Measurements from ENCODE around the gene PTGER1. TPM values are rescaled to one million over a fixed set of nuclear protein-coding genes. Genes with fewer than 3 reads are reported as not detected.
A peak's percentile ranks its signal among the peaks of the same experiment; 100 is the strongest.

The PTGER1 gene
- total and polyA plus RNA-seq, 2 of the 13 experiments (the other 11 are each of a cell fraction or from before 2014, with no cell fraction given), result 0.13 TPM; not detected in 1

DNA sequence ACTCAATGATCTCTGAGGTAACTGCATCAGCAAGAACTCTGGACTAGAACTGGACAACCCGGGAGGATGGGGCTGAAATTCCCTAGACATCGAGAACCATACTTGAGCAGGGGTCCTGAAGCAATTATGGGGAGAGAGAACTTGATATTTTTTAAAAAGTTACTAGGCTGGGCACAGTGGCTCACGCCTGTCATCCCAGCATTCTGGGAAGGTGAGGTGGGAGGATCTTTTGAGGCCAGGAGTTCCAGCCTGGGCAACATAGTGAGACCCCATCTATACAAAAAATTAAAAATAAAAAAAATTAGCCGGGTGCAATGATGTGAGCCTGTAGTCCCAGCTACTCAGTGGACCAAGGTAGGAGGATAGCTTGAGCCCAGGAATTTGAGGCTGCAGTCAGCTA, 45.4 kb upstream of the PTGER1 start:
- Histone ChIP-seq H3K27ac (ENCODE audit: extremely low read length, insufficient read depth, low read length) (peak overlapping the region; percentile 97), H3K9ac (ENCODE audit: insufficient read depth, low read depth, low read length) (peak overlapping the region; percentile 70), H3K4me3 (replicated peaks in 1 of 3; ENCODE audit: insufficient read depth in 1 of 3, low read depth in 2 of 3, low read length in 3 of 3) (no peak overlapping the region), H2AFZ (ENCODE audit: low read length) (no peak overlapping the region), H3K27me3 (ENCODE audit: control insufficient read depth in 1 of 2, insufficient read depth in 2 of 2, low read length in 2 of 2) (no peaks in the 10 kb centered on the region; a peak in 1 of 5 replicates), H3K4me2 (ENCODE audit: low read depth, low read length) (peak overlapping the region; percentile 75), H3K4me1 (ENCODE audit: insufficient read depth, low read length) (peaks cover 54% of the 10 kb centered on the region), H3K9me3 (ENCODE audit: low read length) (no peaks in the 10 kb centered on the region), H4K20me1 (ENCODE audit: insufficient read depth, low read length) (peaks cover 20% of the 10 kb centered on the region), H3K36me3 (replicated peaks in 1 of 2; ENCODE audit: control insufficient read depth in 1 of 2, insufficient read depth in 2 of 2, low read length in 2 of 2) (peaks cover 5 to 11% of the 10 kb centered on the region in 2 experiments; a peak in 4 of 5 replicates), H3K79me2 (ENCODE audit: insufficient read depth, low read length) (peaks cover 25% of the 10 kb centered on the region)
- intact Hi-C loops (cut with micrococcal nuclease; ENCODE audit: unreplicated experiment), result loop anchor here (1.0 kb wide), 1 partner anchor 9 kb away; the partner anchor contains the start of gene TECR
- FAIRE-seq, result no peak
- WGBS (ENCODE audit: low lambda C conversion rate), result 58% methylated on average over 4 of the region's 4 CpGs
- DNase-seq (ENCODE audit: low spot score), result no peak
- CTCF ChIA-PET (ENCODE audit: low intra/inter-chr PET ratio, low total read pairs), result no interaction called here
- POLR2A ChIA-PET, result interaction anchor here (0.9 to 5.8 kb wide), 9 partner anchors 8 to 51 kb away, joined by 5 to 123 read pairs (median 11); partner anchors contain the start of genes GIPC1, NDUFB7 and TECR
- TF ChIP-seq ZNF121 (CRISPR knock-in tag; IDR thresholded peaks at IDR 0.05), result peak; percentile 90
- no peak for TF ChIP-seq PHF20 (CRISPR knock-in tag; IDR thresholded peaks at IDR 0.05)
- no peak for TF ChIP-seq GMEB1 (CRISPR knock-in tag; IDR thresholded peaks at IDR 0.05; ENCODE audit: borderline replicate concordance)
- TF ChIP-seq CHD4 (IDR thresholded peaks at IDR 0.05; ENCODE audit: borderline replicate concordance, low read length), result 0 out of 2 replicates have a peak, but pooled peaks have one; percentile 48
- TF ChIP-seq ZNF761 (CRISPR knock-in tag; conservative IDR thresholded peaks at IDR 0.05), result no peak
- TF ChIP-seq PCBP2 (optimal IDR thresholded peaks at IDR 0.05; ENCODE audit: low read depth, low read length, poor library complexity, severe bottlenecking), result no peak
- 0 out of 2 replicates have a peak, but pooled peaks have one; percentile 2 for TF ChIP-seq KDM3A (CRISPR knock-in tag; IDR thresholded peaks at IDR 0.05; ENCODE audit: low read depth)
- no peak for TF ChIP-seq PAF1 (CRISPR knock-in tag; IDR thresholded peaks at IDR 0.05)
- no peak for TF ChIP-seq ZNF256 (CRISPR knock-in tag; conservative IDR thresholded peaks at IDR 0.05)
- TF ChIP-seq, protein P1, sequence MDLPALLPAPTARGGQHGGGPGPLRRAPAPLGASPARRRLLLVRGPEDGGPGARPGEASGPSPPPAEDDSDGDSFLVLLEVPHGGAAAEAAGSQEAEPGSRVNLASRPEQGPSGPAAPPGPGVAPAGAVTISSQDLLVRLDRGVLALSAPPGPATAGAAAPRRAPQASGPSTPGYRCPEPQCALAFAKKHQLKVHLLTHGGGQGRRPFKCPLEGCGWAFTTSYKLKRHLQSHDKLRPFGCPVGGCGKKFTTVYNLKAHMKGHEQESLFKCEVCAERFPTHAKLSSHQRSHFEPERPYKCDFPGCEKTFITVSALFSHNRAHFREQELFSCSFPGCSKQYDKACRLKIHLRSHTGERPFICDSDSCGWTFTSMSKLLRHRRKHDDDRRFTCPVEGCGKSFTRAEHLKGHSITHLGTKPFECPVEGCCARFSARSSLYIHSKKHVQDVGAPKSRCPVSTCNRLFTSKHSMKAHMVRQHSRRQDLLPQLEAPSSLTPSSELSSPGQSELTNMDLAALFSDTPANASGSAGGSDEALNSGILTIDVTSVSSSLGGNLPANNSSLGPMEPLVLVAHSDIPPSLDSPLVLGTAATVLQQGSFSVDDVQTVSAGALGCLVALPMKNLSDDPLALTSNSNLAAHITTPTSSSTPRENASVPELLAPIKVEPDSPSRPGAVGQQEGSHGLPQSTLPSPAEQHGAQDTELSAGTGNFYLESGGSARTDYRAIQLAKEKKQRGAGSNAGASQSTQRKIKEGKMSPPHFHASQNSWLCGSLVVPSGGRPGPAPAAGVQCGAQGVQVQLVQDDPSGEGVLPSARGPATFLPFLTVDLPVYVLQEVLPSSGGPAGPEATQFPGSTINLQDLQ (CRISPR knock-in tag; IDR thresholded peaks at IDR 0.05), result no peak
- ATAC-seq, result no peak
- in situ Hi-C loops (cut with HindIII; ENCODE audit: extremely low pct_ligation_motif_present, low pct_unique_long_range_greater_than_20kb), result no loop called here
- BruUV-seq (replicated peaks), result TSS peak; percentile 52
